PC-9 (cell line): Measurements from ENCODE around the gene CDS2. TPM values are rescaled to one million over a fixed set of nuclear protein-coding genes. Genes with fewer than 3 reads are reported as not detected.

ENCODE experiments used
- BruUV-seq: library from RNA; stranded (reverse); fragments of 400-500 nt; replicated peaks from 2 replicates; lab custom pipeline; 2021; lab: Mats Ljungman, UMichigan
- CTCF ChIA-PET: fragments of 300-600 bp; sonication (Branson Sonifier 250); formaldehyde crosslinking; loops from one replicate; lab custom pipeline; 2022; ENCODE audit warnings: antibody characterized with exemption; lab: Charles Lee
- POLR2A ChIA-PET: fragments of 300-600 bp; sonication (Branson Sonifier 250); formaldehyde crosslinking; loops from one replicate; lab custom pipeline; 2022; ENCODE audit warnings: antibody characterized with exemption; ENCODE audit not compliant: unreplicated experiment; lab: Charles Lee
- DNase-seq, 2 experiments: peaks; one replicate each; pipeline versions ENCODE4 v3.0.0 to v3.0.0-alpha.2; 2015 to 2022; ENCODE audit warnings: mixed read lengths in 1 of 2
- H2AFZ ChIP-seq: fragments of 200-600 bp; sonication (generic); 2 replicates; pipeline ENCODE4 v1.8.1; 2017; ENCODE audit warnings: antibody characterized with exemption
- H3F3A ChIP-seq: fragments of 200-600 bp; sonication (generic); 2 replicates; pipeline ENCODE4 v1.8.1; 2017; ENCODE audit warnings: antibody characterized with exemption, mild to moderate bottlenecking, low read depth; ENCODE audit not compliant: insufficient read depth
- H3K27ac ChIP-seq: fragments of 200-600 bp; sonication (generic); 2 replicates; pipeline ENCODE4 v1.6.1; 2016; ENCODE audit warnings: mixed run types
- H3K27me3 ChIP-seq: fragments of 200-600 bp; sonication (generic); 2 replicates; pipeline ENCODE4 v1.6.1; 2016; ENCODE audit warnings: low read depth, mixed run types; ENCODE audit not compliant: insufficient read depth
- H3K36me3 ChIP-seq: fragments of 200-600 bp; sonication (generic); 2 replicates; pipeline ENCODE4 v1.6.1; 2016; ENCODE audit warnings: low read depth, mixed run types
- H3K4me1 ChIP-seq: fragments of 200-600 bp; sonication (generic); replicated peaks from 2 replicates; pipeline ENCODE4 v1.6.1; 2016; ENCODE audit warnings: mixed run types; ENCODE audit not compliant: insufficient read depth
- H3K4me2 ChIP-seq: fragments of 200-600 bp; sonication (generic); 2 replicates; pipeline ENCODE4 v1.6.1; 2017; ENCODE audit warnings: mixed run types
- H3K4me3 ChIP-seq: fragments of 200-600 bp; sonication (generic); 2 replicates; pipeline ENCODE4 v1.6.1; 2016; ENCODE audit warnings: mixed run types
- H3K79me2 ChIP-seq: fragments of 200-600 bp; sonication (generic); 2 replicates; pipeline ENCODE4 v1.6.1; 2017; ENCODE audit warnings: low read depth, mixed run types
- H3K9me2 ChIP-seq: fragments of 200-600 bp; sonication (generic); 2 replicates; pipeline ENCODE4 v1.8.1; 2017; ENCODE audit warnings: mild to moderate bottlenecking; ENCODE audit not compliant: insufficient read depth
- H3K9me3 ChIP-seq: fragments of 200-600 bp; sonication (generic); 2 replicates; pipeline ENCODE4 v1.8.1; 2016; ENCODE audit warnings: low read depth; ENCODE audit not compliant: insufficient read depth
- H4K20me1 ChIP-seq: fragments of 200-600 bp; sonication (generic); 2 replicates; pipeline ENCODE4 v1.8.1; 2017; ENCODE audit not compliant: insufficient read depth
- CTCF ChIP-seq: fragments of 200-600 bp; sonication (generic); conservative IDR thresholded peaks from 2 replicates; pipeline ENCODE4 v1.6.1; 2017; ENCODE audit warnings: mixed run types, antibody characterized with exemption, mild to moderate bottlenecking, moderate library complexity
- EZH2 ChIP-seq: fragments of 200-600 bp; sonication (generic); IDR thresholded peaks from 2 replicates; pipeline ENCODE4 v1.8.0; 2017; ENCODE audit warnings: antibody characterized with exemption, low read depth
- intact Hi-C: fragments of 100-400 bp; cut with micrococcal nuclease; formaldehyde crosslinking; loops from one replicate; pipeline ENCODE4 v1.10.0; 2022; ENCODE audit not compliant: unreplicated experiment
- total RNA-seq: library from RNA; stranded (reverse); gene quantifications from 2 replicates; pipeline ENCODE4 v1.2.3, GENCODE V29; 2021

CDS2 gene
- total RNA-seq, 1 experiment from 2014 or later, result 42.8 TPM

GRCh38 chr20:5192570-5193431 is 66.0 kb downstream of the CDS2 start:
- no peaks in the 10 kb centered on the region for H4K20me1 ChIP-seq
- no peak for DNase-seq
- TF ChIP-seq CTCF (no peak; the same call in 1 of the 2 replicates), EZH2 (no peak)
- no peak overlapping the region for H2AFZ ChIP-seq
- H3K79me2 ChIP-seq, result no peaks in the 10 kb centered on the region
- POLR2A ChIA-PET, result interaction anchor here (0.6 kb wide), 1 partner anchor 13 kb away, joined by 7 read pairs; no protein-coding TSS in a partner anchor
- H3K36me3 ChIP-seq, result peaks cover 6% of the 10 kb centered on the region; the same call in 1 of the 2 replicates
- H3K27ac ChIP-seq, result no peak overlapping the region
- no peaks in the 10 kb centered on the region for H3K9me2 ChIP-seq
- no peak overlapping the region for H3K4me3 ChIP-seq
- H3K9me3 ChIP-seq, result no peaks in the 10 kb centered on the region
- no peaks in the 10 kb centered on the region for H3K4me1 ChIP-seq
- CTCF ChIA-PET, result interaction anchor here (0.7 to 2.6 kb wide), 7 partner anchors 24 to 1653 kb away, joined by 3 to 105 read pairs (median 3); partner anchors contain the start of gene CDS2
- 0 out of 2 replicates have a peak, but pooled peaks cover 11% of the 10 kb centered on the region for H3F3A ChIP-seq
- intact Hi-C loops, result loop anchor here (1.0 to 10.0 kb wide), 3 partner anchors 66 to 588 kb away; no protein-coding TSS in a partner anchor
- no peak overlapping the region for H3K4me2 ChIP-seq
- no peaks in the 10 kb centered on the region for H3K27me3 ChIP-seq
- no TSS peak for BruUV-seq

DNA sequence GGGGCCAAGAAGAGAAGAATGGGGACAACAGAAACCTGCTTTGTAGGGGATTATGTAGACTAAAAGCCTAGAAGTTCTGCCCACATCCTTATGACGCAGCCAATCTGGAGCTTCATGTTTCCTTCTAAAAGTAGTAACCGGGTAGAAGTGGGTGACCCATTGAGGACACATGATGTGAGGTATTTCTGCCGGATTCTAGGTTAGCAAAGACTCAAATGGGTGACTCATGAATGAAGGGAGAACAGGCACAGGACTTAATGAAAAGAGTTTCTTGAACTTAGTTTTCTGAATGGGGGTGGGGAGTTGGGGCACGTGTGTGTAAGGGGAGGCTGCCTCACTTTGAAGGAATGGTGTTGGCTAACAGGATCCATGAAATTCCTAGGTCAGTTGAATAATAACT is 68.8 kb downstream of the CDS2 start:
- no peaks in the 10 kb centered on the region for H3K36me3 ChIP-seq
- no peaks in the 10 kb centered on the region for H4K20me1 ChIP-seq
- no peaks in the 10 kb centered on the region for H3K9me2 ChIP-seq
- H3F3A ChIP-seq, result 0 out of 2 replicates have a peak, but pooled peaks cover 11% of the 10 kb centered on the region
- DNase-seq, result no peak
- POLR2A ChIA-PET, result no interaction called here
- intact Hi-C loops, result loop anchor here (10.0 kb wide), 1 partner anchor 591 kb away; no protein-coding TSS in a partner anchor
- no peak overlapping the region for H2AFZ ChIP-seq
- H3K79me2 ChIP-seq, result no peaks in the 10 kb centered on the region
- no peaks in the 10 kb centered on the region for H3K4me1 ChIP-seq
- CTCF ChIA-PET, result interaction anchor here (1.0 kb wide), 1 partner anchor 69 kb away, joined by 5 read pairs; the partner anchor contains the start of gene CDS2
- H3K27ac ChIP-seq, result no peak overlapping the region
- no peaks in the 10 kb centered on the region for H3K27me3 ChIP-seq
- no peaks in the 10 kb centered on the region for H3K9me3 ChIP-seq
- H3K4me2 ChIP-seq, result no peak overlapping the region
- BruUV-seq, result no TSS peak
- TF ChIP-seq CTCF, result no peak
- H3K4me3 ChIP-seq, result no peak overlapping the region

- Histone ChIP-seq H3K9me2 (no peaks in the 10 kb centered on the region), H3K27me3 (no peaks in the 10 kb centered on the region), H2AFZ (no peak overlapping the region), H3K4me1 (no peaks in the 10 kb centered on the region), H3K4me3 (no peak overlapping the region), H3K27ac (no peak overlapping the region), H3K9me3 (no peaks in the 10 kb centered on the region), H3K79me2 (no peaks in the 10 kb centered on the region), H4K20me1 (no peaks in the 10 kb centered on the region), H3F3A (0 out of 2 replicates have a peak, but pooled peaks cover 11% of the 10 kb centered on the region), H3K4me2 (no peak overlapping the region), H3K36me3 (no peaks in the 10 kb centered on the region)
- ChIA-PET POLR2A (interaction anchor here (0.7 kb wide), 1 partner anchor 30 kb away, joined by 7 read pairs; no protein-coding TSS in a partner anchor), CTCF (no interaction called here)
- intact Hi-C loops, result loop anchor here (10.0 kb wide), 1 partner anchor 591 kb away; no protein-coding TSS in a partner anchor
- TF ChIP-seq EZH2 (no peak), CTCF (no peak)
- BruUV-seq, result no TSS peak
- no peak for DNase-seq
These were observed 69.3 kb downstream of the CDS2 start for GRCh38 chr20:5196149-5196548.
